NCI-H524 (cell line): ENCODE results near the gene TOM1L2.
"Not testable (repeated sequence)": the region's sequence is repeated elsewhere in the genome, so short reads cannot be mapped to it uniquely, and the experiment has no call there.

ENCODE experiments used
- DNase-seq, 2 experiments: peaks; one replicate each; lab custom pipeline; 2025; lab: John Stamatoyannopoulos, UW

The TOM1L2 gene

GRCh38 chr17:17970699-17971430, 1.3 kb downstream of the TOM1L2 start:
- no peak for DNase-seq

- no peak for DNase-seq
Observed at GRCh38 chr17:17966399-17966798, 5.8 kb downstream of the TOM1L2 start.

- no peak for DNase-seq
Observed at GRCh38 chr17:17965152-17965721, 7.0 kb downstream of the TOM1L2 start.

GRCh38 chr17:17964710-17965109, 7.5 kb downstream of the TOM1L2 start:
- DNase-seq: no peak

GRCh38 chr17:17963694-17964436, 8.3 kb downstream of the TOM1L2 start:
- no peak for DNase-seq

- DNase-seq: no peak
Observed at GRCh38 chr17:17963066-17963465, 9.1 kb downstream of the TOM1L2 start.

- no peak for DNase-seq
Observed at GRCh38 chr17:17960500-17961030, 11.6 kb downstream of the TOM1L2 start.

GRCh38 chr17:17959520-17960361, 12.5 kb downstream of the TOM1L2 start:
- no peak for DNase-seq

GRCh38 chr17:17958982-17959381, 13.2 kb downstream of the TOM1L2 start:
- no peak for DNase-seq

- DNase-seq: no peak
Observed at GRCh38 chr17:17957584-17957916, 14.7 kb downstream of the TOM1L2 start.

- not testable (repeated sequence) for DNase-seq
Observed at GRCh38 chr17:17955790-17956341, 16.3 kb downstream of the TOM1L2 start.

- no peak for DNase-seq
Observed at GRCh38 chr17:17954079-17954478, 18.1 kb downstream of the TOM1L2 start.

- no peak for DNase-seq
Observed at GRCh38 chr17:17952691-17953090, 19.5 kb downstream of the TOM1L2 start.

- no peak for DNase-seq
Observed at GRCh38 chr17:17951524-17951923, 20.7 kb downstream of the TOM1L2 start.

GRCh38 chr17:17950806-17951205, 21.4 kb downstream of the TOM1L2 start:
- no peak for DNase-seq

GRCh38 chr17:17950347-17950746, 21.9 kb downstream of the TOM1L2 start:
- no peak for DNase-seq

GRCh38 chr17:17947966-17948365, 24.2 kb downstream of the TOM1L2 start:
- no peak for DNase-seq

- no peak for DNase-seq
Observed at GRCh38 chr17:17947309-17947708, 24.9 kb downstream of the TOM1L2 start.

GRCh38 chr17:17946093-17946492, 26.1 kb downstream of the TOM1L2 start:
- no peak for DNase-seq

GRCh38 chr17:17944743-17945142, 27.5 kb downstream of the TOM1L2 start:
- DNase-seq: peak; percentile 69 to 82

- DNase-seq: peak; percentile 39 to 42
Observed at GRCh38 chr17:17944242-17944641, 28.0 kb downstream of the TOM1L2 start.
